Measurements from ENCODE around the gene IRF9. TPM values are rescaled to one million over a fixed set of nuclear protein-coding genes. Genes with fewer than 3 reads are reported as not detected.
A peak's percentile ranks its signal among the peaks of the same experiment; 100 is the strongest.

The IRF9 gene
- total and polyA plus RNA-seq, 11 donors: 23.4 to 169 (median 29.8) TPM

DNA sequence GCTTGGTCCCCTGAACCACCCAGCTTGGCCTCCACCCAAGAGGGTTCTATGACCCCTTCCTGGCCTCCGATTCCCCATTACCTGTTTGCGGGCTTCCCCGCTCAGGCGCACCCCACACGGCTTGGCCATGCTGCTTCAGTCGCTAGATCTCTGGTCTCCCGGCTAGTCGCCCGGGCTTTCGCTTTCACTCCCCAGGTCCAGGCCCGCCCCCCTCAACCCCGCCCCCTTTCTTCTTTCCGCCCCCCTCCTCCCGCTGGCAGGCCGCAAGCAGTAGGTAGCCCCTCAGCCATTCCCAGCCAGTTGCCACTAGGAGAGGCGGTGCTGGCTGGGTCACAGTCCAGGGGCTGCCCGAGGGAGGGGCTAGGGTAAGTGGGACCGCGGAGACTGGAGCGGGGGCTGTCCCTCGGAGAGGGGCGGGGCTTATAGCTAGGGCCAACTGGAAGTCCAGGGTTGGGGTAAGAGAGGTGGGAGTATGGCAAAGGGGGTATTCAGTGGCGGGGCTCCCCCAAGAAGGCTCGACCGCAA is 14.6 kb upstream of the IRF9 start, which contains the start of gene PSME2:
TSS of gene PSME2 (minus strand) at position 158 of the 525 bp plus-strand sequence. CDS start at position 129, 29 bp downstream.
- WGBS, 4 donors: 0 to 1% (median 0%) methylated on average over 24 to 25 of the region's 25 CpGs
- DNase-seq (peak; percentile 95 to 99 (median 96)), ATAC-seq (peak; percentile 84 to 91 (median 88))
- Histone ChIP-seq H3K4me3 (peak within 1 kb of the TSS; percentile 57 to 94 (median 84)), H3K27me3 (no peaks in the 10 kb centered on the region), H3K27ac (peak within 1 kb of the TSS; percentile 49 to 97 (median 94)), H3K9me3 (no peaks in the 10 kb centered on the region), H3K4me1 (peaks cover 6 to 57% (median 29%) of the 10 kb centered on the region in 12 donors), H3K36me3 (peaks cover 0 to 56% (median 39%) of the 10 kb centered on the region in 9 donors)
- intact Hi-C loops (cut with DNase I): loop anchor here in 2 of 10 donors (1.0 to 5.0 kb wide), 2 partner anchors 32 to 34 kb away; partner anchors contain the start of genes DCAF11 (in 2 of the 2) and NRL (in 2 of the 2)
- TF ChIP-seq CTCF (IDR thresholded peaks at IDR 0.05): peak in 2 of 12 donors; percentile 5 to 9
- peak in 1 of 2 donors; percentile 49 for TF ChIP-seq POLR2A (IDR thresholded peaks at IDR 0.05)

GRCh38 chr14:24146978-24147760 is 13.9 kb upstream of the IRF9 start, which contains the start of gene RNF31:
Gene RNF31, plus strand, starts transcription at chr14:24147498. Its CDS starts 201 bp downstream, at chr14:24147699.
- 0 to 1% (median 0%) methylated on average over 49 to 57 of the region's 57 CpGs for WGBS, 4 donors
- ATAC-seq (peak; percentile 93 to 97 (median 95)), DNase-seq (peak; percentile 98 to 99 (median 99))
- TF ChIP-seq POLR2A (IDR thresholded peaks at IDR 0.05) (peak in 1 of 2 donors; percentile 56), CTCF (IDR thresholded peaks at IDR 0.05) (no peak)
- intact Hi-C loops (cut with DNase I): loop anchor here in 2 of 10 donors (1.0 to 5.0 kb wide), 3 partner anchors 14 to 35 kb away; partner anchors contain the start of genes DCAF11 (in 2 of the 2), NRL (in 2 of the 2) and IRF9 (in 1 of the 2)
- H3K27ac ChIP-seq: peak within 1 kb of the TSS; percentile 49 to 97 (median 94)
- peaks cover 6 to 51% (median 25%) of the 10 kb centered on the region in 12 donors for H3K4me1 ChIP-seq
- H3K27me3 ChIP-seq: no peaks in the 10 kb centered on the region
- H3K4me3 ChIP-seq: peak within 1 kb of the TSS; percentile 57 to 94 (median 84)
- H3K36me3 ChIP-seq: peaks cover 0 to 63% (median 45%) of the 10 kb centered on the region in 9 donors
- no peaks in the 10 kb centered on the region for H3K9me3 ChIP-seq

DNA sequence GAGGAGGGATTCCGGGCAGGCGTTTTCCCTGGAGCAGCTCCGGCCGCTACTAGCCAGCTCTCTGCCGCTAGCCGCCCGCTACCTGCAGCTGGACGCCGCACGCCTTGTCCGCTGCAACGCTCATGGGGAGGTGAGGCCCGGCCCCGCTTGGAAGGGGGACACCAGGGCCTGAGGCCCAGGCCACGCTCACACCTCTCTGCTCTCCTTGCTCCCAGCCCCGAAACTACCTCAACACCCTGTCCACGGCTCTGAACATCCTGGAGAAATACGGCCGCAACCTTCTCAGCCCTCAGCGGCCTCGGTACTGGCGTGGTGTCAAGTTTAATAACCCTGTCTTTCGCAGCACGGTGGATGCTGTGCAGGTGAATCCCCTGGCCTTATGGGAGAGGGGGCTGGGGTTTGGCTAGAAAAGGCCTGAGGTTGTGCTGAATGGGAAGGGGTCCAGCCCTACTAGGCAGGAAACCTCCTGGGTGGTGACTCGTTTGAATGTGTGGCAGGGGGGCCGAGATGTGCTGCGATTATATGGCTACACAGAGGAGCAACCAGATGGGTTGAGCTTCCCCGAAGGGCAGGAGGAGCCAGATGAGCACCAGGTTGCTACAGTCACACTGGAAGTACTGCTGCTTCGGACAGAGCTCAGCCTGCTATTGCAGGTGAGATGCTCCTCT is 13.2 kb upstream of the IRF9 start:
- 5 to 11% (median 6%) methylated on average over 19 to 29 of the region's 29 CpGs for WGBS, 4 donors
- H3K9me3 ChIP-seq: no peaks in the 10 kb centered on the region
- H3K4me3 ChIP-seq: peak overlapping the region; percentile 57 to 94 (median 84)
- peak overlapping the region; percentile 39 to 97 (median 94) for H3K27ac ChIP-seq
- DNase-seq (no peak), ATAC-seq (peak in 1 of 4 donors; percentile 0)
- intact Hi-C loops (cut with DNase I): loop anchor here in 2 of 10 donors (1.0 to 5.0 kb wide), 2 partner anchors 13 to 36 kb away; partner anchors contain the start of genes DCAF11 (in 1 of the 2), IRF9 (in 1 of the 2) and NRL (in 1 of the 2)
- H3K27me3 ChIP-seq: no peaks in the 10 kb centered on the region
- TF ChIP-seq CTCF (IDR thresholded peaks at IDR 0.05) (no peak), POLR2A (IDR thresholded peaks at IDR 0.05) (no peak)
- peaks cover 0 to 66% (median 53%) of the 10 kb centered on the region in 9 donors for H3K36me3 ChIP-seq
- peaks cover 6 to 45% (median 22%) of the 10 kb centered on the region in 12 donors for H3K4me1 ChIP-seq
